ENCODE data around the gene WDPCP. TPM values are rescaled to one million over a fixed set of nuclear protein-coding genes. Genes with fewer than 3 reads are reported as not detected.

The WDPCP gene
- total RNA-seq, 1 donor from 2014 or later: 4.3 TPM

- no peaks in the 10 kb centered on the region for H3K27me3 Mint-ChIP-seq (ENCODE audit: unreplicated experiment)
- H3K9me3 Mint-ChIP-seq (ENCODE audit: unreplicated experiment): no peaks in the 10 kb centered on the region
- TF ChIP-seq, protein P1, sequence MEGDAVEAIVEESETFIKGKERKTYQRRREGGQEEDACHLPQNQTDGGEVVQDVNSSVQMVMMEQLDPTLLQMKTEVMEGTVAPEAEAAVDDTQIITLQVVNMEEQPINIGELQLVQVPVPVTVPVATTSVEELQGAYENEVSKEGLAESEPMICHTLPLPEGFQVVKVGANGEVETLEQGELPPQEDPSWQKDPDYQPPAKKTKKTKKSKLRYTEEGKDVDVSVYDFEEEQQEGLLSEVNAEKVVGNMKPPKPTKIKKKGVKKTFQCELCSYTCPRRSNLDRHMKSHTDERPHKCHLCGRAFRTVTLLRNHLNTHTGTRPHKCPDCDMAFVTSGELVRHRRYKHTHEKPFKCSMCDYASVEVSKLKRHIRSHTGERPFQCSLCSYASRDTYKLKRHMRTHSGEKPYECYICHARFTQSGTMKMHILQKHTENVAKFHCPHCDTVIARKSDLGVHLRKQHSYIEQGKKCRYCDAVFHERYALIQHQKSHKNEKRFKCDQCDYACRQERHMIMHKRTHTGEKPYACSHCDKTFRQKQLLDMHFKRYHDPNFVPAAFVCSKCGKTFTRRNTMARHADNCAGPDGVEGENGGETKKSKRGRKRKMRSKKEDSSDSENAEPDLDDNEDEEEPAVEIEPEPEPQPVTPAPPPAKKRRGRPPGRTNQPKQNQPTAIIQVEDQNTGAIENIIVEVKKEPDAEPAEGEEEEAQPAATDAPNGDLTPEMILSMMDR (IDR thresholded peaks at IDR 0.05; ENCODE audit: partially characterized antibody, unreplicated experiment): no peak
- H3K27ac Mint-ChIP-seq (ENCODE audit: unreplicated experiment): no peak overlapping the region
- H3K4me3 Mint-ChIP-seq (ENCODE audit: unreplicated experiment): no peak overlapping the region
- no peaks in the 10 kb centered on the region for H3K4me1 Mint-ChIP-seq (ENCODE audit: low read depth, unreplicated experiment)
- no peaks in the 10 kb centered on the region for H3K36me3 Mint-ChIP-seq (ENCODE audit: unreplicated experiment)
- no peak for DNase-seq
These were observed 469.5 kb downstream of the WDPCP start for GRCh38 chr2:63118821-63119220.

DNA sequence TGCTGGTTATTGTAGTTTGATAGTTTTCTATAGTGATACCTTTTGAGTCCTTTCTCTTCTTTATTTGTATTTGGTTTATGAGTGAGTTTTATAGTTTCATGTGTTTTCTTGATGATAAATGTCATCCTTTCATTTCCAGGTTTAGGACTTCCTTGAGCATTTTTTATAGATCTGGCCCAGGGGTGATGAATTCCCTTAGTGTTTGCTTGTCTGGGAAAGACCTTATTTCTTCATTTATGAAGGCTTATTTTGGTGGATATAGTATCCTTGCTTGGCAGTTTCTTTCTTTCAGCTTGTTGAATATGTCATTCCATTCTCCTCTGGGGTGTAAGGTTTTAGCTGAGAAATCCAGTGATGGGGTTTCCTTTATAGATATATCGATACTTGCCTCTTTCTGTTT is 483.8 kb downstream of the WDPCP start:
- H3K9me3 Mint-ChIP-seq (ENCODE audit: unreplicated experiment): peaks cover 3% of the 10 kb centered on the region
- TF ChIP-seq, protein P1 (IDR thresholded peaks at IDR 0.05; ENCODE audit: partially characterized antibody, unreplicated experiment): no peak
- no peaks in the 10 kb centered on the region for H3K27me3 Mint-ChIP-seq (ENCODE audit: unreplicated experiment)
- no peaks in the 10 kb centered on the region for H3K4me1 Mint-ChIP-seq (ENCODE audit: low read depth, unreplicated experiment)
- no peak overlapping the region for H3K4me3 Mint-ChIP-seq (ENCODE audit: unreplicated experiment)
- no peak for DNase-seq
- H3K27ac Mint-ChIP-seq (ENCODE audit: unreplicated experiment): no peak overlapping the region
- H3K36me3 Mint-ChIP-seq (ENCODE audit: unreplicated experiment): peaks cover 6% of the 10 kb centered on the region

GRCh38 chr2:63101954-63102353 is 486.3 kb downstream of the WDPCP start:
- TF ChIP-seq, protein P1 (IDR thresholded peaks at IDR 0.05; ENCODE audit: partially characterized antibody, unreplicated experiment): no peak
- H3K9me3 Mint-ChIP-seq (ENCODE audit: unreplicated experiment): peaks cover 3% of the 10 kb centered on the region
- H3K27me3 Mint-ChIP-seq (ENCODE audit: unreplicated experiment): no peaks in the 10 kb centered on the region
- no peak for DNase-seq
- H3K4me3 Mint-ChIP-seq (ENCODE audit: unreplicated experiment): no peak overlapping the region
- H3K36me3 Mint-ChIP-seq (ENCODE audit: unreplicated experiment): peaks cover 6% of the 10 kb centered on the region
- H3K4me1 Mint-ChIP-seq (ENCODE audit: low read depth, unreplicated experiment): no peaks in the 10 kb centered on the region
- H3K27ac Mint-ChIP-seq (ENCODE audit: unreplicated experiment): no peak overlapping the region

DNA sequence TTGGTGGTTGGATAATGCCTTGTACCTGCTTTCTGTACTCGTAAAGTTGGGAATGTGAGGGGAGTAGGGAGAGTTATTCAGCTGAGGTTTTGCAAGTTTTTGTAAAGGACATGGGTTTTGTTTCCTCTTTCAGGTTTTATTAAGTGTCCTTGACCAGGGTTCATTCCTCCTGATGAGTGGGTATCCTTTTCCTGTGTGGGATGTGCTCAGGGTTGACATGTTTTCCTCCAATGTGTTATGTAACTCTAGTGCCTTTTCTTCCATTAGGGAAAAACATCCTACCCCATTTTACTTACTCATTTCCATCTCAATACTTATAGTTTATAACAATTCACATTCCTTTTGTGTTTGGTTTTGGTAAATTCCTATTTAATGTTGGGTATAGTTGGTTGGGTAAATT is 489.2 kb downstream of the WDPCP start:
- TF ChIP-seq, protein P1 (IDR thresholded peaks at IDR 0.05; ENCODE audit: partially characterized antibody, unreplicated experiment): no peak
- H3K4me3 Mint-ChIP-seq (ENCODE audit: unreplicated experiment): no peak overlapping the region
- peaks cover 6% of the 10 kb centered on the region for H3K36me3 Mint-ChIP-seq (ENCODE audit: unreplicated experiment)
- H3K27ac Mint-ChIP-seq (ENCODE audit: unreplicated experiment): no peak overlapping the region
- no peaks in the 10 kb centered on the region for H3K9me3 Mint-ChIP-seq (ENCODE audit: unreplicated experiment)
- H3K4me1 Mint-ChIP-seq (ENCODE audit: low read depth, unreplicated experiment): no peaks in the 10 kb centered on the region
- no peak for DNase-seq
- no peaks in the 10 kb centered on the region for H3K27me3 Mint-ChIP-seq (ENCODE audit: unreplicated experiment)

- Mint-ChIP-seq H3K9me3 (ENCODE audit: unreplicated experiment) (no peaks in the 10 kb centered on the region), H3K27me3 (ENCODE audit: unreplicated experiment) (no peaks in the 10 kb centered on the region), H3K4me3 (ENCODE audit: unreplicated experiment) (no peak overlapping the region), H3K36me3 (ENCODE audit: unreplicated experiment) (no peaks in the 10 kb centered on the region), H3K27ac (ENCODE audit: unreplicated experiment) (no peak overlapping the region), H3K4me1 (ENCODE audit: low read depth, unreplicated experiment) (no peaks in the 10 kb centered on the region)
- DNase-seq: no peak
- TF ChIP-seq, protein P1 (IDR thresholded peaks at IDR 0.05; ENCODE audit: partially characterized antibody, unreplicated experiment): no peak
These were observed 491.8 kb downstream of the WDPCP start for GRCh38 chr2:63096491-63096890.
